NCI-H2029 (cell line): Measurements from ENCODE around the gene SDR39U1.

Experiments used
- DNase-seq: peaks from one replicate; lab custom pipeline; 2025; lab: John Stamatoyannopoulos, UW

SDR39U1 gene

GRCh38 chr14:24441904-24442239 is 704 bp downstream of the SDR39U1 start:
- DNase-seq: no peak

GRCh38 chr14:24441485-24441884 is 1.1 kb downstream of the SDR39U1 start:
- DNase-seq: no peak

- no peak for DNase-seq
These were observed 1.8 kb downstream of the SDR39U1 start for GRCh38 chr14:24440606-24441399.

- DNase-seq: no peak
These were observed 2.6 kb downstream of the SDR39U1 start for GRCh38 chr14:24439830-24440605.

GRCh38 chr14:24439257-24439656 is 3.3 kb downstream of the SDR39U1 start:
- DNase-seq: no peak

DNA sequence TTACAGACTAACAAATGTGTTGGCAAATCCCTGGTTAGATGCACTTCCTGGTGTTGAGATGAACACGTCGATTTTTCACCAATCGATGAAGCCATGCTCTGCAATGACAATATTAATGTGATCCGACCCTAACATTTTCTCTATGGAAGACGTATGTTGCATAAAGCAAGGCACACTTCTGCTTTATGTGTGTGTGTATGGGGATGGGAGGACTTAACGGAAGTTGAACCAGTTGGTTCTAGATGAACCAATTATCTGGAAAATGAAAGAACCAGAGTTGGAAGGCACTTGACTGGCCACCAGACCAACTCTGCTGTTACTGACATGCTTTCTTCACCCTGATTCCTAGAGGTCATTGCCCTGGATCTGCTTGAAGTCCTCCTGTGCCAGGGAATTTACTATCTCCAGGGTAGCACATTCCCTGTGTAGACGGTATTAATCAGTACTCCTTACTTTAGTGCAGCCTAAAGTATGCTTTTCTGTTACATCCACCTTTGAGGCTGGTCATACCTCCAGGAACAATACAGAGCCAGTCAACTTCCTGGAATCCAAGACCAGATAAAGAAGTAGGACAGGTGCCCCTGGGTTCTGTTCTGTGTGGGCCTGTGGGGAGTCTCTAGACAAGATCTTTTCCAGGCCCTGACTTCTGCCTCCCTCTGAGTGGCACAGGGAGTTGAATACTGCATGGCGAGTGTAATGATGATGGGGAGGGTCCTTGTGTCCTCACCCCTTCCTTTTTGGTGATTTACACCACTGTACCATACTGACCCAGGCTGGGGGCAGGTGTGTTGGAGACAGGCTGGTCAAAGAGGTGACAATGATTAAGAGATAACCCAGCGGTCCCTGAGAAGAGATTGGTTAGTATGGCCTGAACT is 4.1 kb downstream of the SDR39U1 start:
- DNase-seq: no peak

GRCh38 chr14:24437736-24438067 is 4.9 kb downstream of the SDR39U1 start:
- DNase-seq: no peak

- no peak for DNase-seq
These were observed 5.4 kb downstream of the SDR39U1 start for GRCh38 chr14:24437020-24437735.

DNA sequence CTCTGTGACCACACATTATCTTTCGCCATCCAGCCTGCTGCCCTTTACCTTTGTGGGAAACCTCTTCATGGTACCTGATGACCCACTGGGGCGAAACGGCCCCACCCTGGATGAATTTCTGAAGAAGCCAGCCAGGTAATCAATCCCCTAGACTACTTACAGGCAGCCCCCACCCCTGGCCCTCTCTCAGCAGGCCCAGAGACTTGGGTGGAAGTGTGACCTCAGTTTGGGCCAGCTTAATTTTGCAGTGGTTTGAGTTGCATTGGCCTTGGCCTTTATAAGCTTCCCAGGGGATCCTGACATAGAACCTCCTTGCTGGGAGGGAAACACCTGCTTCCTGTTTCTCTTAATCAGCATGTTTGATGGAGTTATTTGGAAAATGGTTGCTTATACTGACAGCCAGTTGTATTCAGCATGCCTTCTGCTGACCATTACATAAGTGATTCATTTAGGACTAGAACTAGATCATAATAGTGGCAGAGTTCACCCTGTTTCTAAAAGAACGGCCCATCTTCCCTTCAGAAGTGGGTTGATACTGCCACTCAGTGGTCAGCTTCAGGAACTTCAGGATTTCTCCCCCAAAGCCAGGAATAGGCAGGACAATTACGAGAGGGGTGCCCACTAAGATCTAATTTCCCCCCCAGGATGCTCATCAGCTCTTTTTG is 6.1 kb downstream of the SDR39U1 start:
- peak; percentile 51 for DNase-seq

DNA sequence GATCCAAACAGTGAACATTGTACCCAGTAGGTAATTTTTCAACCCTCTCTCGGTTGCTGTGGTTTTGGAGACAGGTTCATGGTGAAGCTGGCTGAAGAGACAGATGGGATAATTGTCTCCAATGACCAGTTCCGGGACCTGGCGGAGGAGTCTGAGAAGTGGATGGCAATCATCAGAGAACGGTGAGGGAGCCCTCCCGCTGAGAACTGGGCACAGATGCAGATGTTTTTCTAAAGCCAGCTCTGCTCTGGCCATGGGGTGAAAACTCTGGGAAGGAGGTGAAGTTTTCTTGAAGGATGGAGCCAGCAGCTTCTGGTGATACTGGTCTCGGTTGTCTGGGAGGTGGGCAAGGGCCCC is 6.6 kb downstream of the SDR39U1 start:
- DNase-seq: no peak

GRCh38 chr14:24435192-24435810 is 7.3 kb downstream of the SDR39U1 start:
- no peak for DNase-seq

- no peak for DNase-seq
These were observed 7.9 kb downstream of the SDR39U1 start for GRCh38 chr14:24434676-24435075.

DNA sequence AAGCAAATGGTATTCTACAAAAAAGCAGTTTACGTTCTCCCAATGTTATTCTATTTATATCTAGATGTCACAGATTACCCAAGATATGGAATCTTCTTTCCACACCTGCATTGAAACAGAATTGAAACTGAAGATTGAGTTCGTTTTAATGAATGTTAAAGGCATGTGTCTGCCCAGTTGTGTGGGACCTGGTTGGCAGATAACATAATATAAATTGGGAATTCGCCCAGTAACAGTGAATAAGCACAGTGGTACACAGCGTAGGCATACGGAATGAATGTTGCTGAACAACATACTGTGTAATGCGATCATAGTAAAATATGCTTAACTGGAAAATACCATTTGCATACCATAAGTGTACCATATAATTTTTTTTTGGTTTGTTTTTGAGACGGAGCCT is 8.5 kb downstream of the SDR39U1 start:
- DNase-seq: no peak

GRCh38 chr14:24432259-24433131 is 10.1 kb downstream of the SDR39U1 start:
- DNase-seq: no peak

- peak; percentile 90 for DNase-seq
These were observed 10.9 kb downstream of the SDR39U1 start for GRCh38 chr14:24431569-24432258.

DNA sequence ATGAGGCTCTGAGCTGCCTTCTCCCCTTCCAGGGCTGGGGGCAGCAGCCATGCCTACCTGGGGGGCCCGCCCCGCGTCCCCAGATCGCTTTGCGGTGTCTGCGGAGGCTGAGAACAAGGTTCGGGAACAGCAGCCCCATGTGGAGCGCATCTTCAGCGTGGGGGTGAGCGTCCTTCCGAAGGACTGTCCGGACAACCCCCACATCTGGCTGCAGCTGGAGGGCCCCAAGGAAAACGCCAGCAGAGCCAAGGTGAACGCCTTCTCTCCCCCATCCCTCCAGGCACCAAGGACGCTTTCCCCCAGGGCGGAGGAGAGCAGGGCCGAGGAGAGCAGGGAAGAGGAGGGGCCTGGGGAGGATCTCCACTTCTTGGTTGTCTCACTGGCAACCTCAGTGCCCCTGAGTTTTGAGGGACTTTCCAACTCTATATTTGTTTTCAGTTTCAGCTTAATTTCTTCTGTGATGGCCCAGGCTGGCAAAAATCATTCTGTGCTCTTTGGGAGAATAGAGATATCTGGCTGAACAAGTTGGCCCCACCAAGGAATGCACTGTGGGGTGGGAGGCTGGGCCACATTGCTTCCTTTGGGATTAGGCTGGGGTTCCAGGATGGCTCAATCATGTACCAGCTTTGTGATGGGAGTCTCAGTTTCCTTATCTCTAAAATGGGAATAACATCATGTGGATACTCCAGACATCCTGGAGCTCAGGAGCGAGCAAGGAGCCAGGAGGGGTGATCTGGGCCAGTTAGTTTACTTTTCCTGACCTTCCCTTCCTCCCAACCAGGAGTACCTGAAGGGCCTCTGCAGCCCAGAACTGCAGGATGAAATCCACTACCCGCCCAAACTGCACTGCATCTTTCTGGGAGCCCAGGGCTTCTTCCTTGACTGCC is 11.7 kb downstream of the SDR39U1 start:
- no peak for DNase-seq

DNA sequence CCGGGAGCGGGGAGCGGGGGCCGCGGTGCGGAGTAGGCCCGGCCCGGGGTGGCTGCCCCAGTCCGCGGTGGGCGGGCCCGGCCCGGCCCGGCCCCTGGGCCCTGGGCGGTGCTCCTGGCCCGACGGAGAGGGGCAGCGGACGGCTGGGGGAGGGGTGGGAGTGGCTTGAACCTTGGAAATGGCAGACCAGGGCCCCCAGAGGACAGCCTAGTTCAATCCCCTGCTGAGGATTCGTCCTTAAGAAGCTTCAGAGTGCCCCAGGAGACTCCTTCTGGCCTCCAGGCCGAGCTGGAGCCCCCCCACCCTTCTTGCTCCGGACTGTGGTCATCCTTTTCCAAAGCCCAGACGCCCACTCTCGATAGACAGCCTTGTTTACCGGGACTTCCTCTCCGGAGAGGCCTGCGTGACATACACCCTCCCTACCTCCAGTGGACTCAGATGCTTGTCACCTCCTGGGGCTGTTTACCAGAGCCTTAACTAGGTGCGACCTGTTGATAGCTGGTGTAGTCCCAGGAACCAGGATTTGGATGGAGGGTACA is 12.4 kb downstream of the SDR39U1 start:
- DNase-seq: peak; percentile 30
